PC-9 (cell line): ENCODE data around the gene LARP1B. TPM values are rescaled to one million over a fixed set of nuclear protein-coding genes. Genes with fewer than 3 reads are reported as not detected.

Source experiments
- BruUV-seq: library from RNA; stranded (reverse); fragments of 400-500 nt; replicated peaks from 2 replicates; lab custom pipeline; 2021; lab: Mats Ljungman, UMichigan
- CTCF ChIA-PET: fragments of 300-600 bp; sonication (Branson Sonifier 250); formaldehyde crosslinking; loops from one replicate; lab custom pipeline; 2022; ENCODE audit warnings: antibody characterized with exemption; lab: Charles Lee
- POLR2A ChIA-PET: fragments of 300-600 bp; sonication (Branson Sonifier 250); formaldehyde crosslinking; loops from one replicate; lab custom pipeline; 2022; ENCODE audit warnings: antibody characterized with exemption; ENCODE audit not compliant: unreplicated experiment; lab: Charles Lee
- DNase-seq, 2 experiments: peaks; one replicate each; pipeline versions ENCODE4 v3.0.0 to v3.0.0-alpha.2; 2015 to 2022; ENCODE audit warnings: mixed read lengths in 1 of 2
- H2AFZ ChIP-seq: fragments of 200-600 bp; sonication (generic); 2 replicates; pipeline ENCODE4 v1.8.1; 2017; ENCODE audit warnings: antibody characterized with exemption
- H3F3A ChIP-seq: fragments of 200-600 bp; sonication (generic); 2 replicates; pipeline ENCODE4 v1.8.1; 2017; ENCODE audit warnings: antibody characterized with exemption, mild to moderate bottlenecking, low read depth; ENCODE audit not compliant: insufficient read depth
- H3K27ac ChIP-seq: fragments of 200-600 bp; sonication (generic); 2 replicates; pipeline ENCODE4 v1.6.1; 2016; ENCODE audit warnings: mixed run types
- H3K27me3 ChIP-seq: fragments of 200-600 bp; sonication (generic); 2 replicates; pipeline ENCODE4 v1.6.1; 2016; ENCODE audit warnings: low read depth, mixed run types; ENCODE audit not compliant: insufficient read depth
- H3K36me3 ChIP-seq: fragments of 200-600 bp; sonication (generic); 2 replicates; pipeline ENCODE4 v1.6.1; 2016; ENCODE audit warnings: low read depth, mixed run types
- H3K4me1 ChIP-seq: fragments of 200-600 bp; sonication (generic); replicated peaks from 2 replicates; pipeline ENCODE4 v1.6.1; 2016; ENCODE audit warnings: mixed run types; ENCODE audit not compliant: insufficient read depth
- H3K4me2 ChIP-seq: fragments of 200-600 bp; sonication (generic); 2 replicates; pipeline ENCODE4 v1.6.1; 2017; ENCODE audit warnings: mixed run types
- H3K4me3 ChIP-seq: fragments of 200-600 bp; sonication (generic); 2 replicates; pipeline ENCODE4 v1.6.1; 2016; ENCODE audit warnings: mixed run types
- H3K79me2 ChIP-seq: fragments of 200-600 bp; sonication (generic); 2 replicates; pipeline ENCODE4 v1.6.1; 2017; ENCODE audit warnings: low read depth, mixed run types
- H3K9me2 ChIP-seq: fragments of 200-600 bp; sonication (generic); 2 replicates; pipeline ENCODE4 v1.8.1; 2017; ENCODE audit warnings: mild to moderate bottlenecking; ENCODE audit not compliant: insufficient read depth
- H3K9me3 ChIP-seq: fragments of 200-600 bp; sonication (generic); 2 replicates; pipeline ENCODE4 v1.8.1; 2016; ENCODE audit warnings: low read depth; ENCODE audit not compliant: insufficient read depth
- H4K20me1 ChIP-seq: fragments of 200-600 bp; sonication (generic); 2 replicates; pipeline ENCODE4 v1.8.1; 2017; ENCODE audit not compliant: insufficient read depth
- CTCF ChIP-seq: fragments of 200-600 bp; sonication (generic); conservative IDR thresholded peaks from 2 replicates; pipeline ENCODE4 v1.6.1; 2017; ENCODE audit warnings: mixed run types, antibody characterized with exemption, mild to moderate bottlenecking, moderate library complexity
- EZH2 ChIP-seq: fragments of 200-600 bp; sonication (generic); IDR thresholded peaks from 2 replicates; pipeline ENCODE4 v1.8.0; 2017; ENCODE audit warnings: antibody characterized with exemption, low read depth
- intact Hi-C: fragments of 100-400 bp; cut with micrococcal nuclease; formaldehyde crosslinking; loops from one replicate; pipeline ENCODE4 v1.10.0; 2022; ENCODE audit not compliant: unreplicated experiment
- total RNA-seq: library from RNA; stranded (reverse); gene quantifications from 2 replicates; pipeline ENCODE4 v1.2.3, GENCODE V29; 2021

Gene LARP1B
- total RNA-seq, 1 experiment from 2014 or later: 22.0 TPM

- Histone ChIP-seq H3K4me1 (no peaks in the 10 kb centered on the region), H3K27ac (no peak overlapping the region), H3K9me2 (no peaks in the 10 kb centered on the region), H4K20me1 (no peaks in the 10 kb centered on the region), H3K27me3 (no peaks in the 10 kb centered on the region), H3F3A (no peaks in the 10 kb centered on the region), H3K4me2 (no peak overlapping the region), H3K79me2 (no peaks in the 10 kb centered on the region), H3K36me3 (no peaks in the 10 kb centered on the region), H2AFZ (no peak overlapping the region), H3K9me3 (no peaks in the 10 kb centered on the region), H3K4me3 (no peak overlapping the region)
- no TSS peak for BruUV-seq
- TF ChIP-seq EZH2 (no peak), CTCF (no peak)
- no peak for DNase-seq
- POLR2A ChIA-PET: interaction anchor here (0.6 kb wide), 1 partner anchor 66 kb away, joined by 3 read pairs; no protein-coding TSS in a partner anchor
- intact Hi-C loops: no loop called here
- CTCF ChIA-PET: interaction anchor here (0.5 to 0.6 kb wide), 2 partner anchors 15 to 131 kb away, joined by 3 to 4 read pairs; no protein-coding TSS in a partner anchor
Measured at GRCh38 chr4:128177498-128177897, 116.4 kb downstream of the LARP1B start.

- ChIA-PET POLR2A (no interaction called here), CTCF (no interaction called here)
- no TSS peak for BruUV-seq
- H3F3A ChIP-seq: no peaks in the 10 kb centered on the region
- DNase-seq: no peak
- no peak overlapping the region for H3K27ac ChIP-seq
- H4K20me1 ChIP-seq: no peaks in the 10 kb centered on the region
- no peaks in the 10 kb centered on the region for H3K27me3 ChIP-seq
- no peaks in the 10 kb centered on the region for H3K9me3 ChIP-seq
- H3K36me3 ChIP-seq: no peaks in the 10 kb centered on the region
- TF ChIP-seq CTCF: no peak
- no peak for TF ChIP-seq EZH2
- intact Hi-C loops: no loop called here
- no peak overlapping the region for H3K4me2 ChIP-seq
- H3K9me2 ChIP-seq: no peaks in the 10 kb centered on the region
- H2AFZ ChIP-seq: no peak overlapping the region
- H3K79me2 ChIP-seq: no peaks in the 10 kb centered on the region
- H3K4me3 ChIP-seq: no peak overlapping the region
- no peaks in the 10 kb centered on the region for H3K4me1 ChIP-seq
Measured at GRCh38 chr4:128186623-128187022, 125.5 kb downstream of the LARP1B start.

- POLR2A ChIA-PET: no interaction called here
- no peaks in the 10 kb centered on the region for H3K79me2 ChIP-seq
- H4K20me1 ChIP-seq: no peaks in the 10 kb centered on the region
- H3K4me2 ChIP-seq: no peak overlapping the region
- DNase-seq: peak; percentile 45 to 55
- BruUV-seq: no TSS peak
- H3K27ac ChIP-seq: no peak overlapping the region
- CTCF ChIA-PET: interaction anchor here (0.6 to 0.9 kb wide), 3 partner anchors 57 to 314 kb away, joined by 3 to 7 read pairs (median 4); no protein-coding TSS in a partner anchor
- no peak overlapping the region for H2AFZ ChIP-seq
- TF ChIP-seq EZH2 (no peak), CTCF (peak; percentile 89)
- no peaks in the 10 kb centered on the region for H3K27me3 ChIP-seq
- H3K9me2 ChIP-seq: no peaks in the 10 kb centered on the region
- intact Hi-C loops: loop anchor here (1.0 to 5.0 kb wide), 7 partner anchors 97 to 1151 kb away; no protein-coding TSS in a partner anchor
- H3K36me3 ChIP-seq: no peaks in the 10 kb centered on the region
- H3F3A ChIP-seq: no peaks in the 10 kb centered on the region
- no peaks in the 10 kb centered on the region for H3K9me3 ChIP-seq
- no peaks in the 10 kb centered on the region for H3K4me1 ChIP-seq
- H3K4me3 ChIP-seq: no peak overlapping the region
Measured at GRCh38 chr4:128191115-128191781, 130.1 kb downstream of the LARP1B start.
